HCT116 (cell line): Measurements from ENCODE around the gene IGSF3. TPM values are rescaled to one million over a fixed set of nuclear protein-coding genes. Genes with fewer than 3 reads are reported as not detected.

Experiments
- ATAC-seq: fragments of 200-7000 bp; cut with Tn5 transposase; 2 replicates; pipeline ENCODE4 v1.9.1; 2020; ENCODE audit warnings: mild to moderate bottlenecking, moderate library complexity
- BruUV-seq: library from RNA; stranded (reverse); fragments of 400-500 nt; replicated peaks from 2 replicates; lab custom pipeline; 2021; lab: Mats Ljungman, UMichigan
- CTCF ChIA-PET: fragments of 300-600 bp; sonication (Branson Sonifier 250); formaldehyde crosslinking; loops from one replicate; lab custom pipeline; 2021; ENCODE audit warnings: antibody characterized with exemption; lab: Charles Lee
- POLR2A ChIA-PET: fragments of 300-600, 350-600 bp; sonication (Branson Sonifier 250); formaldehyde crosslinking; loops from one replicate; lab custom pipeline; 2021; ENCODE audit warnings: antibody characterized with exemption; lab: Charles Lee
- RAD21 ChIA-PET, 2 experiments: fragments of 300-600 bp; sonication (Branson Sonifier 250); formaldehyde crosslinking; loops; one replicate each; lab custom pipeline; 2023; ENCODE audit warnings: low total read pairs in 2 of 2; ENCODE audit not compliant: uncharacterized antibody in 2 of 2, unreplicated experiment in 2 of 2, low non-redundant PET in 1 of 2; lab: Charles Lee
- DNase-seq: peaks from one replicate; pipeline ENCODE4 v3.0.0-alpha.2; 2010; ENCODE audit warnings: low read depth, low spot score
- H2AFZ ChIP-seq: fragments of 200-600 bp; shearing (Covaris generic), sonication (generic); 2 replicates; pipeline ENCODE4 v1.6.1; 2017; ENCODE audit warnings: low read depth, mixed run types, mixed read lengths, antibody characterized with exemption, low read length; ENCODE audit not compliant: poor library complexity, severe bottlenecking
- H3K27ac ChIP-seq: 2 replicates; pipeline ENCODE4 v1.5.1; 2012; ENCODE audit warnings: low read depth, low read length
- H3K27me3 ChIP-seq: fragments of 200-600 bp; sonication (generic); 2 replicates; pipeline ENCODE4 v1.6.1; 2016; ENCODE audit warnings: mixed run types, low read length, mixed read lengths; ENCODE audit not compliant: insufficient read depth
- H3K36me3 ChIP-seq, 2 experiments: fragments of 200-500 bp in 1 of 2; fragments of 200-600 bp in 1 of 2; sonication (Bioruptor generic) in 1 of 2; sonication (generic) in 1 of 2; 2 replicates each; pipeline versions ENCODE4 v1.5.1 to v1.6.1; 2014 to 2016; ENCODE audit warnings: low read length in 2 of 2, inconsistent platforms in 1 of 2, mixed read lengths in 1 of 2, mixed run types in 1 of 2; ENCODE audit not compliant: insufficient read depth in 2 of 2, control insufficient read depth in 1 of 2
- H3K4me1 ChIP-seq, 2 experiments: fragments of 200-600 bp in 1 of 2; sonication (generic) in 1 of 2; 2 replicates each; pipeline versions ENCODE4 v1.5.1 to v1.6.1; 2012 to 2017; ENCODE audit warnings: low read length in 2 of 2, inconsistent platforms in 1 of 2, mild to moderate bottlenecking in 1 of 2, mixed read lengths in 1 of 2, mixed run types in 1 of 2, moderate library complexity in 1 of 2; ENCODE audit not compliant: insufficient read depth in 2 of 2, control insufficient read depth in 1 of 2
- H3K4me2 ChIP-seq: fragments of 200-600 bp; sonication (generic); 2 replicates; pipeline ENCODE4 v1.6.1; 2017; ENCODE audit warnings: mixed run types, low read length, mixed read lengths
- H3K4me3 ChIP-seq, 2 experiments: fragments of 200-600 bp in 1 of 2; sonication (generic) in 1 of 2; replicated peaks in 1 of 2; 2 replicates each; pipeline ENCODE4 v1.5.1; 2011 to 2016; ENCODE audit warnings: low read length in 2 of 2, control low read depth in 1 of 2, low read depth in 1 of 2, mild to moderate bottlenecking in 1 of 2, mixed read lengths in 1 of 2, mixed run types in 1 of 2
- H3K79me2 ChIP-seq: fragments of 200-600 bp; sonication (generic); 2 replicates; pipeline ENCODE4 v1.6.1; 2017; ENCODE audit warnings: mild to moderate bottlenecking, mixed run types, low read length, moderate library complexity, mixed read lengths; ENCODE audit not compliant: insufficient read depth
- H3K9ac ChIP-seq: fragments of 200-600 bp; sonication (generic); 2 replicates; pipeline ENCODE4 v1.6.1; 2016; ENCODE audit warnings: low read length, mixed read lengths
- H3K9me2 ChIP-seq: fragments of 200-600 bp; sonication (generic), shearing (Covaris generic); 2 replicates; pipeline ENCODE4 v1.6.1; 2017; ENCODE audit warnings: mixed run types, mild to moderate bottlenecking, moderate library complexity; ENCODE audit not compliant: insufficient read depth
- H3K9me3 ChIP-seq, 2 experiments: fragments of 200-500 bp in 1 of 2; fragments of 200-600 bp in 1 of 2; sonication (Bioruptor generic) in 1 of 2; sonication (generic) in 1 of 2; 2 replicates each; pipeline ENCODE4 v1.6.1; 2014 to 2017; ENCODE audit warnings: low read length in 2 of 2, mixed read lengths in 2 of 2, inconsistent platforms in 1 of 2, low read depth in 1 of 2, mild to moderate bottlenecking in 1 of 2, mixed run types in 1 of 2, moderate library complexity in 1 of 2; ENCODE audit not compliant: control insufficient read depth in 1 of 2, insufficient read depth in 1 of 2
- H4K20me1 ChIP-seq: fragments of 200-600 bp; sonication (generic), shearing (Covaris generic); 2 replicates; pipeline ENCODE4 v1.6.1; 2017; ENCODE audit warnings: mixed run types, mild to moderate bottlenecking, moderate library complexity; ENCODE audit not compliant: insufficient read depth
- ELF1 ChIP-seq: IDR thresholded peaks from 2 replicates; pipeline ENCODE4 v1.6.1; 2012; ENCODE audit warnings: low read depth, borderline replicate concordance
- EZH2 ChIP-seq: fragments of 200-600 bp; sonication (generic); IDR thresholded peaks from 2 replicates; pipeline ENCODE4 v1.6.1; 2017; ENCODE audit warnings: antibody characterized with exemption, mixed run types
- EZH2phosphoT487 ChIP-seq: fragments of 200-600 bp; IDR thresholded peaks from 2 replicates; pipeline ENCODE4 v1.6.1; 2018; ENCODE audit warnings: antibody characterized with exemption, borderline replicate concordance
- JUND ChIP-seq: IDR thresholded peaks from 2 replicates; pipeline ENCODE4 v1.6.1; 2012
- RAD21 ChIP-seq: IDR thresholded peaks from 2 replicates; pipeline ENCODE4 v1.6.1; 2012; ENCODE audit warnings: low read depth, mild to moderate bottlenecking
- SRF ChIP-seq: IDR thresholded peaks from 2 replicates; pipeline ENCODE4 v1.6.1; 2012; ENCODE audit warnings: low read depth
- TCF7L2 ChIP-seq: IDR thresholded peaks from 2 replicates; pipeline ENCODE4 v1.7.0; 2011; ENCODE audit warnings: borderline replicate concordance, inconsistent platforms; ENCODE audit not compliant: insufficient read depth, insufficient read length; ENCODE audit errors: extremely low read depth
- YY1 ChIP-seq: IDR thresholded peaks from 2 replicates; pipeline ENCODE4 v1.6.1; 2011; ENCODE audit warnings: low read length, low read depth, moderate library complexity, mild to moderate bottlenecking; ENCODE audit not compliant: insufficient replicate concordance; ENCODE audit errors: extremely low read depth
- ZFX ChIP-seq: fragments of 450-650 bp; IDR thresholded peaks from 2 replicates; pipeline ENCODE4 v1.6.1; 2017
- intact Hi-C: fragments of 100-400 bp; cut with micrococcal nuclease; formaldehyde crosslinking; loops from 2 replicates; pipeline ENCODE4 v1.10.0; 2022
- total RNA-seq: library from RNA; stranded (reverse); gene quantifications from one replicate; pipeline ENCODE4 v1.2.1, GENCODE V29; 2021; ENCODE audit not compliant: unreplicated experiment
- TF ChIP-seq, protein P1 (sequence below): IDR thresholded peaks from 2 replicates; pipeline ENCODE4 v1.6.1; 2011; ENCODE audit warnings: mild to moderate bottlenecking, low read length, moderate library complexity; ENCODE audit not compliant: insufficient replicate concordance; ENCODE audit errors: extremely low read depth
- TF ChIP-seq, protein P2 (sequence below), 3 experiments: fragments of 200-600 bp in 1 of 3; sonication (generic) in 1 of 3; IDR thresholded peaks in 2 of 3; conservative IDR thresholded peaks in 1 of 3; 2 replicates each; pipeline ENCODE4 v1.5.1; 2012 to 2017; ENCODE audit warnings: low read depth in 2 of 3, low read length in 2 of 3, antibody characterized with exemption in 1 of 3, borderline replicate concordance in 1 of 3, control low read depth in 1 of 3, mild to moderate bottlenecking in 1 of 3, mixed read lengths in 1 of 3, mixed run types in 1 of 3, moderate library complexity in 1 of 3; ENCODE audit not compliant: insufficient read depth in 1 of 3
- TF ChIP-seq, protein P3 (sequence below): IDR thresholded peaks from 2 replicates; pipeline ENCODE4 v1.6.1; 2012

Gene IGSF3
- total RNA-seq, 1 experiment from 2014 or later, result 18.6 TPM

DNA sequence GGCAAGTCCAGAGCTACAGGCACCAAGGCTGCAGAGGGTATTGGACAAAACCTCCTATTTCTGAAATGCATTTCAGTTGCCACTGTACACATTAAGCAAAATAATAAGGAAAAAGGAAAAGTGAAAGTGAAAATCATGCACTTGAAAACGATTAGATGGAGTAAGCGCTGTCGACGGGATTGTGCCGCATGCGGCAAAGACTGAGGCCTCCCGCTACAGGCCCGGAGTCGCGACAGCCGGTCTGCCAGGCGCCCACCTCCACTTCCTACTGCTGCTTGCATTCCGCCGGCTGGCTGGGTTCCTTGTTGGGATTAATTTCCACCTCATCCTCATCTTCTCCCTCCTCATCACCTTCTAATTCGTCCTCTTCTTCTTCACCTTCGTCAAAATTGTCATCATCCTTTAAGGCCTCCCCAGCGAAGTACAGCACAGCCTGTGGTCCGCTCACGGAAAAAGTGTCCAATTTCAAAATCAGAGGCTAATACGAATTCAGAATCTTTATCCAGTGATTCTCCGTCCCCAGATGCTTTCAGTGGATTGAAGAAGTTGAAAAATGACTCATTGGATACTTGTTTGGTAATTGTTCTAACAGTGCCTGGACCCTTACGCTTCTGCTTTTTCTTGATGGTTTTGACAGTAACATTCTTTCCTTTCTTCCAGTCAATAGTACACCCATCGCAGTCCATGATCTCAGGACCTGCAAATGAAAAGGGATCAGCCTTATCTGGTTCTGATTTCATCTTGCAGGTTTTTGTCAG lies 134.7 kb downstream of the IGSF3 start:
- BruUV-seq, result no TSS peak
- no peaks in the 10 kb centered on the region for H3K27me3 ChIP-seq
- no peaks in the 10 kb centered on the region for H4K20me1 ChIP-seq
- no peak for ATAC-seq
- TF ChIP-seq, protein P1, sequence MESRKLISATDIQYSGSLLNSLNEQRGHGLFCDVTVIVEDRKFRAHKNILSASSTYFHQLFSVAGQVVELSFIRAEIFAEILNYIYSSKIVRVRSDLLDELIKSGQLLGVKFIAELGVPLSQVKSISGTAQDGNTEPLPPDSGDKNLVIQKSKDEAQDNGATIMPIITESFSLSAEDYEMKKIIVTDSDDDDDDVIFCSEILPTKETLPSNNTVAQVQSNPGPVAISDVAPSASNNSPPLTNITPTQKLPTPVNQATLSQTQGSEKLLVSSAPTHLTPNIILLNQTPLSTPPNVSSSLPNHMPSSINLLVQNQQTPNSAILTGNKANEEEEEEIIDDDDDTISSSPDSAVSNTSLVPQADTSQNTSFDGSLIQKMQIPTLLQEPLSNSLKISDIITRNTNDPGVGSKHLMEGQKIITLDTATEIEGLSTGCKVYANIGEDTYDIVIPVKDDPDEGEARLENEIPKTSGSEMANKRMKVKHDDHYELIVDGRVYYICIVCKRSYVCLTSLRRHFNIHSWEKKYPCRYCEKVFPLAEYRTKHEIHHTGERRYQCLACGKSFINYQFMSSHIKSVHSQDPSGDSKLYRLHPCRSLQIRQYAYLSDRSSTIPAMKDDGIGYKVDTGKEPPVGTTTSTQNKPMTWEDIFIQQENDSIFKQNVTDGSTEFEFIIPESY, result no peak
- TF ChIP-seq TCF7L2 (no peak), EZH2phosphoT487 (no peak), JUND (no peak), ELF1 (no peak), EZH2 (no peak), YY1 (no peak), SRF (no peak), ZFX (no peak), RAD21 (no peak)
- TF ChIP-seq, protein P2, sequence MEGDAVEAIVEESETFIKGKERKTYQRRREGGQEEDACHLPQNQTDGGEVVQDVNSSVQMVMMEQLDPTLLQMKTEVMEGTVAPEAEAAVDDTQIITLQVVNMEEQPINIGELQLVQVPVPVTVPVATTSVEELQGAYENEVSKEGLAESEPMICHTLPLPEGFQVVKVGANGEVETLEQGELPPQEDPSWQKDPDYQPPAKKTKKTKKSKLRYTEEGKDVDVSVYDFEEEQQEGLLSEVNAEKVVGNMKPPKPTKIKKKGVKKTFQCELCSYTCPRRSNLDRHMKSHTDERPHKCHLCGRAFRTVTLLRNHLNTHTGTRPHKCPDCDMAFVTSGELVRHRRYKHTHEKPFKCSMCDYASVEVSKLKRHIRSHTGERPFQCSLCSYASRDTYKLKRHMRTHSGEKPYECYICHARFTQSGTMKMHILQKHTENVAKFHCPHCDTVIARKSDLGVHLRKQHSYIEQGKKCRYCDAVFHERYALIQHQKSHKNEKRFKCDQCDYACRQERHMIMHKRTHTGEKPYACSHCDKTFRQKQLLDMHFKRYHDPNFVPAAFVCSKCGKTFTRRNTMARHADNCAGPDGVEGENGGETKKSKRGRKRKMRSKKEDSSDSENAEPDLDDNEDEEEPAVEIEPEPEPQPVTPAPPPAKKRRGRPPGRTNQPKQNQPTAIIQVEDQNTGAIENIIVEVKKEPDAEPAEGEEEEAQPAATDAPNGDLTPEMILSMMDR (IDR thresholded peaks at IDR 0.05 in 2 of 3, conservative IDR thresholded peaks at IDR 0.05 in 1 of 3; ENCODE audit: borderline replicate concordance in 1 of 3, insufficient read depth in 1 of 3, low read depth in 2 of 3, low read length in 2 of 3), result no peak
- TF ChIP-seq, protein P3, sequence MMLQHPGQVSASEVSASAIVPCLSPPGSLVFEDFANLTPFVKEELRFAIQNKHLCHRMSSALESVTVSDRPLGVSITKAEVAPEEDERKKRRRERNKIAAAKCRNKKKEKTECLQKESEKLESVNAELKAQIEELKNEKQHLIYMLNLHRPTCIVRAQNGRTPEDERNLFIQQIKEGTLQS, result no peak
- no peak overlapping the region for H3K27ac ChIP-seq
- no peak overlapping the region for H3K4me2 ChIP-seq
- H3K9me3 ChIP-seq, result no peaks in the 10 kb centered on the region
- H3K4me1 ChIP-seq, result peaks cover 0 to 8% of the 10 kb centered on the region in 2 experiments; a peak in 3 of 4 replicates
- ChIA-PET POLR2A (no interaction called here), RAD21 (no interaction called here), CTCF (no interaction called here)
- H3K36me3 ChIP-seq, result peaks cover 0 to 9% of the 10 kb centered on the region in 2 experiments; a peak in 1 of 4 replicates
- no peaks in the 10 kb centered on the region for H3K9me2 ChIP-seq
- no peak for DNase-seq
- H3K9ac ChIP-seq, result no peak overlapping the region
- no peak overlapping the region for H3K4me3 ChIP-seq
- H2AFZ ChIP-seq, result no peak overlapping the region
- no peaks in the 10 kb centered on the region for H3K79me2 ChIP-seq
- intact Hi-C loops, result no loop called here
